HepG2 (cell line): Measurements from ENCODE around the gene CCDC142. TPM values are rescaled to one million over a fixed set of nuclear protein-coding genes. Genes with fewer than 3 reads are reported as not detected.

Experiments used
- AHDC1 ChIP-seq: sonication (generic); formaldehyde crosslinking; IDR thresholded peaks from 2 replicates; pipeline ENCODE4 v1.5.1; 2020; ENCODE audit warnings: mild to moderate bottlenecking, missing genetic modification reagents, borderline replicate concordance
- DPF2 ChIP-seq: sonication (generic); formaldehyde crosslinking; IDR thresholded peaks from 2 replicates; pipeline ENCODE4 v1.4.0; 2020; ENCODE audit warnings: mild to moderate bottlenecking, low read depth, missing genetic modification reagents, borderline replicate concordance
- E2F2 ChIP-seq: sonication (generic); formaldehyde crosslinking; IDR thresholded peaks from 2 replicates; pipeline ENCODE4 v1.4.0; 2020; ENCODE audit warnings: missing genetic modification reagents, borderline replicate concordance
- HMG20A ChIP-seq: IDR thresholded peaks from 2 replicates; pipeline ENCODE4 v1.6.1; 2016; ENCODE audit warnings: borderline replicate concordance
- HNF1B ChIP-seq: sonication (generic); formaldehyde crosslinking; IDR thresholded peaks from 2 replicates; pipeline ENCODE4 v1.5.1; 2020; ENCODE audit warnings: mild to moderate bottlenecking, moderate library complexity, missing genetic modification reagents
- IRF9 ChIP-seq: sonication (generic); formaldehyde crosslinking; IDR thresholded peaks from 2 replicates; pipeline ENCODE4 v1.8.0; 2022; ENCODE audit warnings: missing genetic modification reagents, mild to moderate bottlenecking, borderline replicate concordance
- PAX8 ChIP-seq: sonication (generic); formaldehyde crosslinking; IDR thresholded peaks from 2 replicates; pipeline ENCODE4 v1.8.0; 2022; ENCODE audit warnings: mild to moderate bottlenecking, missing genetic modification reagents, borderline replicate concordance
- PLSCR1 ChIP-seq: sonication (generic); formaldehyde crosslinking; IDR thresholded peaks from 2 replicates; pipeline ENCODE4 v1.5.0; 2020; ENCODE audit warnings: missing genetic modification reagents, mild to moderate bottlenecking, borderline replicate concordance
- SMAD9 ChIP-seq: sonication (generic); formaldehyde crosslinking; IDR thresholded peaks from 2 replicates; pipeline ENCODE4 v1.5.1; 2020; ENCODE audit warnings: mild to moderate bottlenecking, missing genetic modification reagents
- TBL1XR1 ChIP-seq: fragments of 150-350 bp; IDR thresholded peaks from 2 replicates; pipeline ENCODE4 v1.6.1; 2014; ENCODE audit warnings: borderline replicate concordance, low read length; ENCODE audit not compliant: partially characterized antibody
- WIZ ChIP-seq: sonication (generic); formaldehyde crosslinking; IDR thresholded peaks from 2 replicates; pipeline ENCODE4 v1.5.1; 2020; ENCODE audit warnings: mild to moderate bottlenecking, missing genetic modification reagents
- ZNF10 ChIP-seq: sonication (generic); formaldehyde crosslinking; IDR thresholded peaks from 2 replicates; pipeline ENCODE4 v1.4.0; 2020; ENCODE audit warnings: mild to moderate bottlenecking, low read depth, missing genetic modification reagents, borderline replicate concordance
- ZNF12 ChIP-seq: sonication (generic); formaldehyde crosslinking; IDR thresholded peaks from 2 replicates; pipeline ENCODE4 v1.5.0; 2020; ENCODE audit warnings: missing genetic modification reagents
- ZNF234 ChIP-seq: sonication (generic); formaldehyde crosslinking; conservative IDR thresholded peaks from 2 replicates; pipeline ENCODE4 v1.5.1; 2020; ENCODE audit warnings: mild to moderate bottlenecking, missing genetic modification reagents
- ZNF274 ChIP-seq: sonication (generic); formaldehyde crosslinking; IDR thresholded peaks from 2 replicates; pipeline ENCODE4 v1.5.1; 2020; ENCODE audit warnings: mild to moderate bottlenecking, missing genetic modification reagents
- ZNF350 ChIP-seq: sonication (generic); formaldehyde crosslinking; IDR thresholded peaks from 2 replicates; pipeline ENCODE4 v1.4.0; 2020; ENCODE audit warnings: mild to moderate bottlenecking, low read depth, missing genetic modification reagents, borderline replicate concordance
- ZNF556 ChIP-seq: sonication (generic); formaldehyde crosslinking; IDR thresholded peaks from 2 replicates; pipeline ENCODE4 v1.4.0; 2020; ENCODE audit warnings: mild to moderate bottlenecking, missing genetic modification reagents, borderline replicate concordance
- ZNF562 ChIP-seq: sonication (generic); formaldehyde crosslinking; IDR thresholded peaks from 2 replicates; pipeline ENCODE4 v1.8.0; 2022; ENCODE audit warnings: missing genetic modification reagents, borderline replicate concordance
- polyA plus RNA-seq, 8 experiments: library from polyadenylated mRNA; depleted of rRNA in 3 of 8; stranded (reverse) in 7 of 8; unstranded in 1 of 8; fragments of >200 nt; fragmentation: Illumina TruSeq in 4 of 8; extraction: Trizol in 4 of 8; gene quantifications; 2 replicates each; pipeline versions ENCODE4 v1.2.1 to v1.2.3, GENCODE V29; 2011 to 2016; ENCODE audit warnings: low read depth in 4 of 8, missing spikeins in 1 of 8, mixed read lengths in 1 of 8; ENCODE audit not compliant: insufficient read depth in 1 of 8
- total RNA-seq, 5 experiments: library from RNA; depleted of rRNA; stranded (reverse); fragments of >200 nt; fragmentation: Illumina TruSeq; extraction: Trizol; gene quantifications; 2 replicates each; pipeline ENCODE4 v1.2.3, GENCODE V29; 2016; ENCODE audit warnings: low read depth in 1 of 5

Gene CCDC142
- total and polyA plus RNA-seq, 2 of the 13 experiments (the other 11 are each of a cell fraction or from before 2014, with no cell fraction given): 14.7 to 30.4 TPM

- TF ChIP-seq PLSCR1 (CRISPR knock-in tag): no peak
- TF ChIP-seq DPF2 (CRISPR knock-in tag): no peak
- no peak for TF ChIP-seq ZNF556 (CRISPR knock-in tag)
- TF ChIP-seq ZNF12 (CRISPR knock-in tag): no peak
- no peak for TF ChIP-seq E2F2
- TF ChIP-seq IRF9: no peak
- no peak for TF ChIP-seq SMAD9
- TF ChIP-seq HMG20A: no peak
- no peak for TF ChIP-seq ZNF10 (CRISPR knock-in tag)
- no peak for TF ChIP-seq HNF1B (CRISPR knock-in tag)
- no peak for TF ChIP-seq ZNF274 (CRISPR knock-in tag)
- TF ChIP-seq ZNF562 (CRISPR knock-in tag): no peak
- TF ChIP-seq AHDC1 (CRISPR knock-in tag): no peak
- TF ChIP-seq WIZ (CRISPR knock-in tag): no peak
- no peak for TF ChIP-seq ZNF234 (CRISPR knock-in tag)
- no peak for TF ChIP-seq ZNF350
- no peak for TF ChIP-seq TBL1XR1
- TF ChIP-seq PAX8 (CRISPR knock-in tag): no peak
These were observed 57.8 kb downstream of the CCDC142 start (continued) for GRCh38 chr2:74424995-74425406.
